Posterior cingulate gyrus (tissue), 11 donors: Measurements from ENCODE around the gene NOC4L.
"Not testable (repeated sequence)": the region's sequence is repeated elsewhere in the genome, so short reads cannot be mapped to it uniquely, and the experiment has no call there.

ENCODE experiments used
- DNase-seq, 10 donors: peaks; one replicate each; pipeline versions ENCODE4 v3.0.0 to v3.0.0-alpha.2; 2020 to 2021; ENCODE audit warnings: mixed read lengths in 3 of 10
- intact Hi-C: fragments of 100-400 bp; cut with DNase I; formaldehyde crosslinking; loops from one replicate; pipeline ENCODE4 v1.15.1; 2023

Gene NOC4L

DNA sequence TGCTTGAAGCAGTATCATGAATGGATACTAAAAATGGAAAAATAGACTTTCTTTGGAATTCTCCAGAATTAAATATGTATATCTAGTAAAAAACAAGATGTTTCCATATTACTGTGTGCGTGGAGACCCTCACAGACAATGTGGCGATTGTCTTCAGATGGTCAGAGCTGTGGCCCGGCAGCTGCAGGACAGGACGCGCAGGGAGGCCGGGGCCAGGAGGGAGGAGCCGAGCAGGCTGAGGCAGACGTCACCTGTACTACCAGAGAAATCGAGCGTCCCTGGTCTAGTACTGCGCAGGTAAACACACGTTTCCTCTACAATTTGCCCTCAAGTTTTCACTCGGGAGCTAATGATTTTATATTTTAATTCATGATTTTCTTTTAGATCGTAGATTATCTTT lies 23.0 kb upstream of the NOC4L start:
- intact Hi-C loops: no loop called here
- peak in 1 of 10 donors; percentile 42 for DNase-seq

DNA sequence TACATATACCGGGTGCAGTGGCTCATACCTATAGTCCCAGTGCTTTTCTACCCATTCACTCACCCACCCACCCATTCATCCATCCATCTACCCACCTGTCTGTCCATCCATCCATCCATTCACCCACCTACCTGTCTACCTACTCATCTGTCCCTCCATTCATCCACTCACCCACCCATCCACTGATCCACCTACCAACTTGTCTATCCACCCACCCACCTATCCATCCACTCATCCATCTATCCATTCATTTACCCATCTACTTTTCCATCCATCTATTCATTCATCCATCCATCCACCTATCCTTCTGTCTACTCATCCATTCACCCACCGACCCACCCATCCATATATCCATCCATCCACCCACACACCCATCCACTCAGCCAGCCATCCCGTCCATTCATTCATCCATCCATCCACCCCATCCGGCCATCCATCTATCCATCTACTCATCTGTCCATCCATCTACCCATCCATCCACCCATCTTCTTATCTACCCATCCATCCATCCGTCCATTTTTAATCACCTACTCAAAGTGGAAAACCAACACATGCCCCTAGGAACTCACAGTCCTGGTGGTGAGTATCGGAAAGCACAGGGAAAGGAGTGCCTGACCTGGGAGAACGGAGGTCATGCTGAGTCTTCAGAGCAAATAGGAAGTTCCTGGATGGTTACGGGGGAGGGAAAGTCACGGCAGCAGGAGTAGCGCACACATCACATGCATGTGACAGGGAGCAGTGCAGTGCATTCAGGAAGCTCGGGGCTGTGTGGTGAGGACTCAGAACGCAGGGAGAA lies 20.1 kb upstream of the NOC4L start:
- DNase-seq: peak in 2 of 10 donors; percentile 6 to 9
- intact Hi-C loops: no loop called here

DNA sequence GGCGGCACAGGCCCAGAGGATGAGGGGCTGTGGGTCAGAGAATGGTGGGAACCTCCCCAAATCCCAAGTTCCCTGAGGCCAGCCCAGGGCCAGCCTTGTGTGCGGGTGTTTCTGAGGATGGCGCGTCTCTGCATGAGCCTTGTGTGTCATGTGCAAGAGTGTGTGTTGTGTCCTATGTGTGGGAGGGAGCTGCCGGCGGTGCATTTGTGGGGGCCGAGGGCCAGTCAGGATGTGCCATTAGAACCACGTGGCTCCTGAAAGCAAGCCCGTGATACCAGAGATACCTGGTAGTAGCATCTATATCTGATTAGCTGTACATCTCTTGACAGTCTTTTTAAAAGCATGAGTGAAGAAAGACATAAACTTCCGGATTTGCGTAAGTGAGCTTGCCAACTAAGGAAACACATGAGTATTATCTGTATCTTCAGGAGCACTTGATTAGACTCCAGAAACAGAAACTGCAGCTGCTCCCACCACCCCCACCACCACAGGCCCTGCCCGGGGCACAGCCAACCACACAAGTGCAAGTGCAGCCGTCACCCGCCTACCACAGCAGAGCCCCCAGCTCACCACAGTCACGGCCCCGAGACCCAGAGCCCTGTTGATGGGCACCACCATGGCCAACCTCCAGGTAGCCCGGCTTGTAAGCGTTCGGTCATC lies 19.4 kb upstream of the NOC4L start:
- peak in 2 of 10 donors; percentile 79 for DNase-seq

DNA sequence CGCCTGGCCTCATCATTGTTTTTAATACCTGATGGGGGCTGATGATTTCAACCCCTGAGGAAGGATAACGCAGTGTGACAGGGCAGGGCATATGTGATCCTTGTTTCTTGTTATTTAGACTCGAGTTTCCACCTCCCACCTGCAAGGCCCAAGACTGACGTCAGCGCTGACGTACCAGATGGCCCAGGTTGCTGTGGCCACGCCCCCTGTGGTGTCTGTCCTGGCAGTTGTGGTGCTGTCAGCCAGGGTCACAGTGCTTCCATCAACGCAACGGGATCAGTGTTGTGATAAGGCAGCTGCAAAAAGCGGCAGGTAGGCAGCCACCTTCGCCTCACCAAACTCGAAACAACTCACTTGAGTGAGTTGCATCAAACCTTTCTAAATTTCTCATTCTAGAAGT lies 18.5 kb upstream of the NOC4L start:
- intact Hi-C loops: no loop called here
- DNase-seq: peak in 2 of 10 donors; percentile 51 to 55

More for the DNA sequence above, 19.4 kb upstream of the NOC4L start:
- intact Hi-C loops: no loop called here

DNA sequence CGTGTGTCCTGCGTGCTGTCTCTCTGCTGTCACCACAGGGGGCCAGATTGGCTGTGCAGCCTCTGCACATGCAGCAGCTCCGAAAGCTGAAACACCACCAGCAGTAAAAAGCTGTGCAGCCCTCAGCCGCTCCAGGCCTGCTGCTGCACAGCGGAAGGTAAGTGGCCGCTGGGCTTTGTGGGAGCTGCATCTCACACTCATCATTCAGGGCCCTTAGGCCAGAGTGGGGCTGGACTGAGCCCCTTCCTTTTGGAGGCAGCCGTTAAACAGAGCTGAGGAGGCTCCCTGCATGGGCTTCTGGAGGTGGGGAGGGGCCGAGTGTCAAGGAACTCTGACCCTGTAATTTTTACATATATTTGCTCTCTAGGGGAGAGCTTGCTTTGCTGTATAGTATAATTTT lies 17.2 kb upstream of the NOC4L start:
- intact Hi-C loops: no loop called here
- DNase-seq: peak in 1 of 10 donors; percentile 22

DNA sequence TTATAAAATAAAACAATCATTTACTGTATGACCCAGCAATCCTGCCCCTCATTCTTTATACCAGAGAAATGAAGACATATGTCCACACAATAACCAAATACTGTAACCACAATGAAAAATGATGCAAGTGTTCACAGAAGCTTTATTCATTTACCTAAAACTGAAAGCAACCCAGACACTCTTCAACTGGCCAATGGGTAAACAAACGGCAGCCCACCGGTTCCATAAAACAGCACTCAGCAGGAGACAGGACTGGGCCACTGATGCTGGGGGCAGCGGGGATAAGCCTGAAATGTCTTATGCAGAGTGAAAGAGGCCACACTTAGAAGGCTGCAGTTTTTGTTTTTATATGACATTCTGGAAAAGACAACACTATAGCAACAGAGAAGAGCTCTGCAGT lies 15.2 kb upstream of the NOC4L start:
- peak in 2 of 10 donors; percentile 36 to 43 for DNase-seq
- intact Hi-C loops: no loop called here

DNA sequence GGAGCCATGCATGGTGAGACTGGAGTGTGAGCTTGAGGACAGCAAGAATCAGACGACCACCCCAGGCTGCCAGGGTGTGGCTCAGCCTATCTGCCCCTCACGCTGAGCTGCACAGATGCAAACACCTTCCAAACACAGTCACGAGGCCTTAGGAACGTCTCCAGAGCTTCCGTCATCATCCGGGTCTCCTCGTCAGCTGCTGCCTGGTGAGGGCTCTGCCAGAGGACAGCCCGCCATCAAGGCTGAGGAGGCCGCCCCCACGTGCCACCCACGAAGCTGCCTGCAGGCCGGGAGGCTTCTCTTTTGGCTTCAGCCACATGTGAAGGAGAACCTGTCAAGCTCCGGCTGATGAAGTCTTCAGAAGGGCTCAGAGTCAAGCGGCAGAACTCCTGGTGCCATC lies 13.6 kb upstream of the NOC4L start:
- DNase-seq: peak in 3 of 10 donors; percentile 74 to 87 (median 81)
- intact Hi-C loops: no loop called here

DNA sequence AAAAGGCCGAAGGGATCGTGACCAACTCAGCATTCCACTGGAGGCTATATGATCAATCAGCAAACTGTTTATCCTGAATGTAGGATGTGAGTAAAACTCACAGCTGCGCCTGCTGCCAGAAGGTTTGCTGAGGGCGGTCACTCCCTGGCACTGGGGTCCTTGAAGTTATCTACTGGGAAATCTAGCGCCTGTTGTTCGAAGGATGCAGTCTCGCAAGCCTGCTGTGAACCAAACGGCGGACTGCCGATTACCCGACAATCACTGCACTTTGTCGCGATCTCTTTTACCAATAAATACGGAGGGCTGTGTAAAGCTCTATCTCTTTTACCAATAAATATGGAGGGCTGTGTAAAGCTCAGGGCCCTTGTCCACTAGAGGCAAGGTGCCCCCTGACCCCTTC lies 13.0 kb upstream of the NOC4L start:
- intact Hi-C loops: no loop called here
- peak in 3 of 10 donors; percentile 45 to 52 (median 51) for DNase-seq

DNA sequence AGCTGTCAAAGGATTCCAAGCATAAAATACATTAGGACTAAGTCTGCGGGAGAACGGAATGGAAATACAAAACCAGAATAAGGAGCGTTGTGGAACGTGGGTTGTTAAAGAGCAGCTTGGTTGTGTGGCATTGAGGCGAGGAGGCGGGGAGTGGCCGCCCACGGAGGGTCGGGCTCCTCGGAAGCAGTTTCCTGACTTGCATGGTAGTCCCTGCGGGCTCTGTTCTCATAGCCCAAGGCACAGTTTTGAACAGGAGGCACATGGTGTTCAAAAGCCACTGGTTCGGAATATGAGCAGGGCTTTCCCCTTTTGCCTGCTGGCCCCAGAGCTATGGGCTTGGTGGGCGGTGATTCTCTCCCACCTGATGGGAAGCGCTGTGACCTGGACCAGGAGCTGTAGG lies 12.3 kb upstream of the NOC4L start:
- intact Hi-C loops: no loop called here
- peak in 3 of 10 donors; percentile 42 to 80 (median 71) for DNase-seq

DNA sequence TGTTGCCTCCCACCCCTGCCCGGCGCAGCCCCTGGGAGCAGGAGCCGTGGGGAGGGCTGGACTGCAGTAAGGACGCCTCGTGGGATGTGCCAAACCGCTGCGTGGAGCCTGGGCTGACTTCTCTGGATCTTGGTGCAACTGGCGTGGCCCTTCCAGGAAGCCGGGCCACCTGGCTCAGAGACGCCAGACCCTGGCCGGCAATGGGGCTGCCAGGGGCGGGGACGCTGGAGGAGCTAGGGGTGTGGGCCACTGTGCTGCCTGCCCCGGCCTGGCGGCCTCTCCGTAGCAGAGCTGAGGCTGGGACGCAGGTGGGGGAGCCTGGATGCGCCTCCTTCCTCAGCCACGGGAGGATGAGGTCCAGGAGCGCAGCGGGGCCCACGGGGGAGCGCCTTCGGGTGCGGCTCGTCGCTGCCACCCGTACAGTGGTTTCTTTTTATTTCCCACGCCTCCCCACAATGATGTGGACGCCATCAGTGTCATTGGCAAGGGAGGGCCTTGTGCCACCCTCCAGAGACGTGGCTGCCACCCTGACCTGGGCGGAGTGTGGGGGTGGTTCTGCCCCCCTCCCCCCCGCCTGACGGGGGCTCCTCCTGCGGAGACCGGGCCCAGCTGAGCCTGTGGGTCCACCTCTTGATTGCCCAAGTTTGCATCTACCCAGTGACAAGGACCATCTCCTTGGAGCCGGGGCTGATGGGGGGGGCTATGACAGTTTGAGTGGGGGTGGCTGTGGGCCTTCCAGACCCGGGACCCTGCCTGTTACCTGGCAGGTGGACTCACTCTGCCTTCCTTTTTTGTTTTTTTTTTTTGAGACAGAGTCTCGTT lies 11.4 kb upstream of the NOC4L start:
- intact Hi-C loops: no loop called here

DNA sequence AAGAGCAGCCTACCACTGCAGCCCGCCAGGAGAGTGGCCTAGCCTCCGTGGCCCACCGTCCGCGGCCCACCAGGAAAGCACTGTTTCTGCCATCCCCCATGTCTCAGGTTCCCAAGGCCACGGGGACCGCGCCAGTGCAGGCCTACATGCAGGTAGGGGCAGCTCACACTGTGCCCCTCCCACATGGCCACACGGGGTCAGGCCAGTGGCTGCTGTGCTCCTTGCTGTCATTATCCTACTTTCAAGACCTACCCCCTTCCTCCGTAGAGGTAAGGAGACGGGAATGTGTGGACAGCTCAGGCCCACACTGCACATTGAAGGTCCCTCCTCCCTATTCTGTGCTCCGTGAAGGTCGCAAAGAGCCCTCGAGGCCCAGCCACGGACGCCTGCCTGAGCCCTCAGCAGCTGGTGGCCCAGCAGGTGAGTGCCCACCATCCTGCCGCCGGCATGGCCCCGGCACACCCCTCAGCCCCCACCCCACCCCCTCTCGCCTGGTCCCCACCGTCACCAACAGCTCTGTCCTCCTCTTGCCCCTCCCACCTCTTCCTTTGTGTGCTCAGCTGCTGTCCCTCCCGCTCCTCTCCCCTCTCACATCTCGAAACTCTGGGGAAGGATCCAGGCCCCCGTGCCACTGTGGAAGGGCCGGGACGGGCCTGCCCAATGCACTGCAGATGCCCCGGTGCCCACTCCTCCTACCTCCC lies 10.2 kb upstream of the NOC4L start:
- peak in 1 of 10 donors; percentile 59 for DNase-seq

More for the DNA sequence above, 11.4 kb upstream of the NOC4L start:
- peak in 2 of 10 donors; percentile 78 for DNase-seq

DNA sequence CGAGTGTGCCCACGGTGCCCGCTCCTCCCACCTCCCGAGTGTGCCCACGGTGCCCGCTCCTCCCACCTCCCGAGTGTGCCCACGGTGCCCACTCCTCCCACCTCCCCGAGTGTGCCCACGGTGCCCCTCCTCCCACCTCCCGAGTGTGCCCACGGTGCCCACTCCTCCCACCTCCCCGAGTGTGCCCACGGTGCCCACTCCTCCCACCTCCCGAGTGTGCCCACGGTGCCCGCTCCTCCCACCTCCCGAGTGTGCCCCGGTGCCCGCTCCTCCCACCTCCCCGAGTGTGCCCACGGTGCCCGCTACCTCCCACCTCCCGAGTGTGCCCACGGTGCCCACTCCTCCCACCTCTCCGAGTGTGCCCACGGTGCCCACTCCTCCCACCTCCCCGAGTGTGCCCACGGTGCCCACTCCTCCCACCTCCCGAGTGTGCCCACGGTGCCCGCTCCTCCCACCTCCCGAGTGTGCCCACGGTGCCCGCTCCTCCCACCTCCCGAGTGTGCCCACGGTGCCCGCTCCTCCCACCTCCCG lies 9.5 kb upstream of the NOC4L start:
- intact Hi-C loops, DNase-seq: not testable (repeated sequence)

More for the DNA sequence above, 10.2 kb upstream of the NOC4L start:
- intact Hi-C loops: no loop called here

DNA sequence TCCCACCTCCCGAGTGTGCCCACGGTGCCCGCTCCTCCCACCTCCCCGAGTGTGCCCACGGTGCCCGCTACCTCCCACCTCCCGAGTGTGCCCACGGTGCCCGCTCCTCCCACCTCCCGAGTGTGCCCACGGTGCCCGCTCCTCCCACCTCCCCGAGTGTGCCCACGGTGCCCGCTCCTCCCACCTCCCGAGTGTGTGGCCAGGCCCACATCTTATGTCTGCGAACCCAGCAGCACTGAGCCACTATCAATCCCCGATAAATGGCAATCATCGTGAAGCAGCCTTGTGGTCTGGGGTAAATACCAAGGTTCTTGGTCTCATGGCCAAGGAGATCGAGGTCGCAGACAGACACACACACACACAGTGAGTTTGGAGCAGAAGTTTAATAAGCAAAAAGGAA lies 8.0 kb upstream of the NOC4L start:
- DNase-seq: peak in 1 of 10 donors; percentile 61
- intact Hi-C loops: not testable (repeated sequence)

DNA sequence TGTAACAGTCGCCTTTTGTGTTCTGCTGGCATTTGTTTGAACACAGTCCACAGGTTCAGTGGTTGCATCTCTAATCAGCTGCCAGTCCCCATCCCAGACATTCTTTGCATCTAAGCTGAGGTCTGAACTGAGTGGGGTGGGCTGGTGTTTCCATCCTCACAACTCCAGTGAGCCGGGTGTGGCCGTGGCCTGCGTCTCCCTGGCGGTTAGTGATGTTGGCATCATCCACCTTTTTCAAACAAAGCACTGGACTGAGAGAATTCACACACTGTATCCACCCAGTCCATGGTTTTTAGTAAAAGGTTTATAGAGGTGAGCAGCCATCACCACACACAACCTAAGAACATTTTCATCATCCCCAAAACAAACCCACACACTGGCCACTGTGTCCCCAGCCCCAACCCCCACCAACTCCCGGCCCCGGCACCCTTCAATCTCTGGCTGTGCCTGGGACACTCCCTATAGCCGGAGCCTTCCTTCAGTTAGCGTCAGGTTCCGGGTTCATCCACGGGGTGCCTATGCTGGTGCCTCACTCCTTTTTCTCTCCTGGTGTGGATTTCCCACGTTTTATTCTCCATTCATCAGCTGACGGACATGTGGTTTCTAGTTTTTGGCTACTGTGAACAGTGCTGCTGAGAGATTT lies 6.7 kb upstream of the NOC4L start:
- peak in 1 of 10 donors; percentile 43 for DNase-seq
- intact Hi-C loops: no loop called here

DNA sequence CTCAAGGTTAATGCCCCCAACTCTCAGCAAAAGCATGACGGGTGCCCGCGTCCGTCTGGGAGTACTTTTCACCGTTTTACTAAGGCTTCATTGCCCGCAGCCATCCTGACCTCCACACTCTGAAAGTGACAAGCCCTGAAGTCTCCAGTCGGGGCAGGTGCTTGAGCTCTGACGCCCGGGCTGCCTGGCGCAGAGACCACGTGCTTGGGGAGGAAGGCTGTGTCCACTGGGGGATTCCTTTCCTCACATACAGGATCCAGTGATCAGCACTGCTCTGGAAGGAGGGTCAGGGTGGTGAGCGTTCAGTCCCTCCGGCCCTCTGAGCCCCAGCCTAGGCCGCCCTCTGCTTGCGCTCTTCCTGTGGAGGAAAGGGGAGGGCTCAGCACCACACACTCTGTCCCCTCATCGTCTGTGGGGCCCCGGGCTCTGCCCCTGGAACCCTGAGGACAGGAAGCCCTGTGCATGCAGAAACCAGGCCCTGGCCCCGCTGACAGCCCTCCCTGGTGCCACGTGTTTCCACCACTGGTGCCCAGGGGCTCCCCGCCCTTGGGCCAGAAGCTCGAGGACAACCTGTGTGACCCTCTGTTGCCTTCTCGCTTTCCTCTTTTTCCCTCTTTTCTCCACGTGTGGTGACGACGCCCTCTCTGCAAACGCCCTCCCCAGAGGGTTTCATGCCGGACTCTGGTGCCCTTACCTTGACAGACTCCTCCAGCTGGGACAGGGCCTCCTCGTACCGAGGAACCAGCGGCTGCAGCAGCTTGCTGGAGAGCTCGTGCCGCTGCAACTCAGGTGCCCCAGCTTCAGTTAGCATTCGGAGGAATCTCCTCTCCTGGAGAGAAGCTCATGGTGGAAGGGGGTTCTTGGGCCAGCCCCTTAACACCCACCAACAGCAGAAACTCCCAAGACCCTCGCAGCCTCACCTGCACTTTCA lies 5.1 kb upstream of the NOC4L start:
- peak in 3 of 10 donors; percentile 6 to 83 (median 74) for DNase-seq
- intact Hi-C loops: no loop called here

DNA sequence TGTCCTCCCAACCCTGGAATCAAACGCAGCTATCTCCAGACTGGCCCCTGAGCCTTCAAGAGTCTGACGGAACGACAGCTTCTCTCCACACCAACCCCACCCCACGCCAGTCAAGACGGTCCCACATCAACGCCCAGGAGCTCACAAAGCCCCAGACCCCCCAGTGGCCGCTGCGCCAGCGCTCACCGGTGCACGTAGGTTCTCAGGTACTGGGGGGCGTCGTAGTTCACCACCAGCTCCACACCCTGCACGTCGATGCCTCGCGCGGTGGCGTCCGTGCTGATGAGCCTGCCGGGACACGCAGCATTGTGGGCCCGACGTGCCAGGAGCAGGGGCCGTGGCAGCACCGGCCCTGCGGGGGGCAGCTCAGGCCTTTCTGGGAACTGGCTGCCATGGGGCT lies 4.3 kb upstream of the NOC4L start:
- intact Hi-C loops: no loop called here
- peak in 3 of 10 donors; percentile 7 to 84 (median 62) for DNase-seq

DNA sequence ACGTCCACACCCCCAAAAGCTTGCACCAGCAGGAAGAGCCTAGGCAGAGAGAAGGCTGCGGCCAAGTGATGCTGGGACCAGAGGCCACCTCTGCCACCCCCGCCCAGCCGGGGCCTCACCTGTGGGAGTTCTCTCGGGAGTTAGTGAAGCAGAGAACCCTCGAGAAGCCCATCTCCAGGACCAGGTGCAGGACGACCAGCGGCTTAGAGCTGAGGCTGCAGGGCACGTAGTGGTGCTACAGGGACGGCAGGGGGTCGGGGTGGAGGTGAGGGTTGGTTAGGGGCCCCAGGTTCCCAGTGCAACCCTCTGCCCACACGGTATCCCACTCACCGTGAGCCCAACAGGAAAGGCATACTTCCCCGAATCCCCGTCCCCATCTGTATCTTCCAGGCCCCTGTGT lies 3.8 kb upstream of the NOC4L start:
- peak in 2 of 10 donors; percentile 53 to 75 for DNase-seq
- intact Hi-C loops: no loop called here
